SU-DHL-6 (cell line): Measurements from ENCODE around the gene TMEM9.

Experiments used
- CTCF ChIP-seq: fragments of 200-600 bp; sonication (generic); IDR thresholded peaks from one replicate; pipeline ENCODE4 v1.5.1; 2017; ENCODE audit warnings: antibody characterized with exemption, mild to moderate bottlenecking, low read length, moderate library complexity; ENCODE audit not compliant: insufficient read depth, poor library complexity, severe bottlenecking
- EZH2phosphoT487 ChIP-seq: fragments of 200-600 bp; sonication (generic), shearing (Covaris generic); conservative IDR thresholded peaks from 2 replicates; pipeline ENCODE4 v1.6.1; 2018; ENCODE audit warnings: mild to moderate bottlenecking, antibody characterized with exemption, low read length, moderate library complexity, mixed read lengths

- TF ChIP-seq CTCF: no peak
- TF ChIP-seq EZH2phosphoT487: no peak
Observed at GRCh38 chr1:201163707-201164106, 9.4 kb upstream of the TMEM9 start.
